ENCODE measurements around the gene DBET. TPM values are rescaled to one million over a fixed set of nuclear protein-coding genes. Genes with fewer than 3 reads are reported as not detected.
"Not testable (repeated sequence)": the region's sequence is repeated elsewhere in the genome, so short reads cannot be mapped to it uniquely, and the experiment has no call there.

The DBET gene
- total RNA-seq, 1 donor from 2014 or later = not detected

DNA sequence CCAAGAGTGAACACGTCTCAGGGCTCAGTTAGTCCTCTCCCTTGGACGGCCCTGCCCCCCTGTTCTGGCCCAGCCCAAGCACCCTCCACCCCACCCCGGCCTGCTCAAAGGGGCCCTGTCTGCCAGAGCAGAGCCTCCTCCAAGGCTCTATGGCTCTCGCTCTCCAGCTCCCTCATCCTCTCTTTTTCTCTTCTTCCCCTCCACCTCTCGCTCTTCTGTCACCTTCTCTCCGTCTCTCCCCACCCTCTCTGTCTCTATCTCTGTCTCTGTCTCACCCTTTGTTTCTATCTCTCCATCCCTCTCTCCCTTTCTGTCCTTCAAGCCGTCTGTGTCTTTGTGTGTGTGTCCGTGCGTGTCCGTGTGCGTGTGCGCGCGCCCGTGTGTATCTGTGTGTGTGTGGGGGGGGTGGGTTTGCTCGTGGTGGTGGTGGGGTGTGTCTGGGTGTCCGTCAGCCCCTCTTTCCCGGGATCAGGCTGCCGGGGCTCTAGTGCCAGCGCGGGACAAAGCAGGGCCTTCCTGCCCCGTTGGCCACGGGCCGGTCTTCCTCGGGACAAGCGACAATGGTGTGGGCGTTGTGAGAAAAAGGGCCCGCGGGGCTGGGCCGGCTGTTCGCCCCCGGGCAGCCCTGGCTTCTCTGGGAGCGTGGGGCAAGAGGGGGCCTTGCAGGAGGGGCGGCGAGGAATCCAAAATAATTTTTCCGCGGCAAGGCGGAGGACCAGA, 45.9 kb upstream of the DBET start:
- peaks cover 74% of the 10 kb centered on the region for H3K27me3 ChIP-seq (ENCODE audit: control insufficient read depth, insufficient read depth, low read length)
- H3K36me3 ChIP-seq (ENCODE audit: control insufficient read depth, insufficient read depth, low read length) = no peaks in the 10 kb centered on the region
- no peak for DNase-seq (ENCODE audit: low read depth)
- no peak overlapping the region for H3K4me3 ChIP-seq (ENCODE audit: low read depth, low read length)
- no peak for TF ChIP-seq CTCF (IDR thresholded peaks at IDR 0.05; ENCODE audit: insufficient read depth, low read length, poor library complexity, severe bottlenecking)

GRCh38 chr4:190019023-190019858, 45.1 kb upstream of the DBET start:
- Histone ChIP-seq H3K27me3 (ENCODE audit: control insufficient read depth, insufficient read depth, low read length) (peaks cover 74% of the 10 kb centered on the region), H3K4me3 (ENCODE audit: low read depth, low read length) (no peak overlapping the region), H3K36me3 (ENCODE audit: control insufficient read depth, insufficient read depth, low read length) (no peaks in the 10 kb centered on the region)
- no peak for DNase-seq (ENCODE audit: low read depth)
- no peak for TF ChIP-seq CTCF (IDR thresholded peaks at IDR 0.05; ENCODE audit: insufficient read depth, low read length, poor library complexity, severe bottlenecking)

DNA sequence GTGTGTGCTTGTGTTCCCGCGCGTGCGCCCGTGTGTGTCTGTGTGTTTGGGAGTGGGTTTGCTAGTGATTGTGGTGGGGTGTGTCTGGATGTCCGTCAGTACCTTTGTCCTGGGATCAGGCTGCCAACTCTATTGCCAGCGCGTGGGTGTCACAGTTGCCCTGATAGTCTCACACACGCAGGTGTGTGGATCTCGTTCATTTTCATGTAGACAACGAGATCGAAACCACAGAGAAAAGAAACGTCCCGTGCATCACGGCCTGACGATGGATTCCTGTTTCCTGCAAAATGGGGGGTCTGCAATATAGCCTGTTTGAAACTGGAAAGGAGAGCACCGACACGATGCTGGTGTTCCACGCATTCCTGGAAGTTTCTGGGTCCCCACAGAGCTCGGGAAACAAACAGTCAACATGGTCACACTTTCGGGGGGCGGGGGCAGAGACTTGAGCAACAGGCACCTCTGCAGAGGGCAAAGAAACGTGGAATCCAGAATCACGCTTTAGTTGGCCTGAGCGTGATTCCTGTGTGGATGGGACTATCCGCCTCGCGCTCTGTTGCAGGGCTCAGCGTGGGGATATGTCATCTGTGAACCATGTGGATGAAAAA, 44.3 kb upstream of the DBET start:
- DNase-seq (ENCODE audit: low read depth); H3K36me3 ChIP-seq (ENCODE audit: control insufficient read depth, insufficient read depth, low read length); H3K4me3 ChIP-seq (ENCODE audit: low read depth, low read length): not testable (repeated sequence)
- H3K27me3 ChIP-seq (ENCODE audit: control insufficient read depth, insufficient read depth, low read length) = peaks cover 70% of the 10 kb centered on the region

DNA sequence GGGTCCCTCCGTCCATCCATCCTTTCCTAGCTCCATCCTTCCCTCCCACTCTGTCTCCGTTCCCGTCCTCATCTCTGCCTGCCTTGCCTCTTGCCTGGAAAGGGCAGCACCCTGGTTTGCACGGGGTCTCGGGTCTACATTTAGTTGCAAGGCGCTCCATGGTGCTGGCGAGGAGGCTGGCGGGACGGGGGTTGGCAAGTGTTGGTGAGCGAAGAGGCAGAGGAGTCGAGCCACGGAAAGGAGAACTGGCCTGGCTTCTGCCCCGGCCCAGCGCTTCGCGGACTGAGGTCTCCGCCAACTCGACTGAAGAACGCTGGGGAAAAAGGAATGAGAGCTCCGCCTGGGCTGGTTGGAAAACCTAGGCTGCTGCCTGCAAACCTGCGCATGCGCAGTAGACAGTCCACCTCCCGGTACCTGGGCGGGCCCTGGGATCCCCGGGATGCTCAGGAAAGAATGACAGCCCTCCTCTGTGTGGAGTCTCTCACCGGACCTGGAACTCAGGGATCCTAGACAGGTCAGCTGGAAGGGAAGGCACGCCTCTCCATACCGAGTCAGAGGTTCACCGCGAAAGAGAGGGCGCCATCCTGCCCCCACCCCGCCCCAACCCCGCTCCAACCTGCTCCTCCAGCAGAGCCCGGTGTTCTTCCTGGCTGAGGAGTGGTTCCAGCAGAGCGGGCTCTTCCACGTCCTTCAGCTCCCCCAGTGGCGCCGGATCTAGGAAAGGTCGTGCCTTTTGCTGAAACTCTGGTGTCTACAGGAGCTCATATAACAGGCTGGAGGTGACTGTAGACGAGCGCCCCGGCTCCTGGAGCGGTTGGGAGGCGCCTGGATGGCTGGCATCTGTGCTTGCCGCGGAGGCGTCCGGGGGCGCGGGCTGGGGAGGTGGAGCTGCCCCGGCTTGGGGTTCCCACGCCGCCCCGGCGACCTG, 43.2 kb upstream of the DBET start:
- no peaks in the 10 kb centered on the region for H3K36me3 ChIP-seq (ENCODE audit: control insufficient read depth, insufficient read depth, low read length)
- H3K27me3 ChIP-seq (ENCODE audit: control insufficient read depth, insufficient read depth, low read length) = peaks cover 59% of the 10 kb centered on the region
- DNase-seq (ENCODE audit: low read depth) = peak; percentile 19
- H3K4me3 ChIP-seq (ENCODE audit: low read depth, low read length) = peak overlapping the region; percentile 5
- no peak for TF ChIP-seq CTCF (IDR thresholded peaks at IDR 0.05; ENCODE audit: insufficient read depth, low read length, poor library complexity, severe bottlenecking)

- not testable (repeated sequence) for H3K4me3 ChIP-seq (ENCODE audit: low read depth, low read length); DNase-seq (ENCODE audit: low read depth); H3K36me3 ChIP-seq (ENCODE audit: control insufficient read depth, insufficient read depth, low read length)
- H3K27me3 ChIP-seq (ENCODE audit: control insufficient read depth, insufficient read depth, low read length) = peaks cover 50% of the 10 kb centered on the region
Observed at GRCh38 chr4:190021973-190022372, 42.3 kb upstream of the DBET start.

- not testable (repeated sequence) for H3K4me3 ChIP-seq (ENCODE audit: low read depth, low read length); DNase-seq (ENCODE audit: low read depth); H3K36me3 ChIP-seq (ENCODE audit: control insufficient read depth, insufficient read depth, low read length)
- H3K27me3 ChIP-seq (ENCODE audit: control insufficient read depth, insufficient read depth, low read length) = peaks cover 42% of the 10 kb centered on the region
Observed at GRCh38 chr4:190022614-190023281, 41.6 kb upstream of the DBET start.

DNA sequence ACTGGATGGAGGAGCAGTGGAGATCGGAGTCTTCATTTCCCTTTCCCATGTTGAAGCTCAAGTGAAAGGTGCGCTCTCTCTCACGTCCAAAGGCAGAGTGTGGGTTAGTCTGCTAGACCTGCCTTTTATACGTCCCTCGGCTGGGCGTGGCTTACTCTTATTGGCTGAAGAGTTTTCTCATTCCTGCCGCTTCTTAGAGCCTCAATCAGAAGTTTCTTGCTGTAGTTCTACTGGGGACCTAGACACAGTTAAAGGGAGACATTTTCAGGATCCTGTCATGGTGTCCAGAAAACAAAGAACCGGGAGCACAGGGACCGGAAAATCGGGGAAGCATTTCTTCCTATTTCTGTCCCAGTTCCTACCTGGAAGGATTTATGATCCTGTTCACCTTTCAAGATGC, 37.1 kb upstream of the DBET start, which contains the start of gene FRG2:
Gene FRG2 (minus strand): TSS at position 101 of the 400 bp plus-strand sequence. CDS start 52 bp downstream, at position 49.
- not testable (repeated sequence) for H3K4me3 ChIP-seq (ENCODE audit: low read depth, low read length); DNase-seq (ENCODE audit: low read depth); H3K27me3 ChIP-seq (ENCODE audit: control insufficient read depth, insufficient read depth, low read length); H3K36me3 ChIP-seq (ENCODE audit: control insufficient read depth, insufficient read depth, low read length)

GRCh38 chr4:190031264-190031663, 33.0 kb upstream of the DBET start:
- H3K36me3 ChIP-seq (ENCODE audit: control insufficient read depth, insufficient read depth, low read length); H3K27me3 ChIP-seq (ENCODE audit: control insufficient read depth, insufficient read depth, low read length); DNase-seq (ENCODE audit: low read depth); H3K4me3 ChIP-seq (ENCODE audit: low read depth, low read length): not testable (repeated sequence)

DNA sequence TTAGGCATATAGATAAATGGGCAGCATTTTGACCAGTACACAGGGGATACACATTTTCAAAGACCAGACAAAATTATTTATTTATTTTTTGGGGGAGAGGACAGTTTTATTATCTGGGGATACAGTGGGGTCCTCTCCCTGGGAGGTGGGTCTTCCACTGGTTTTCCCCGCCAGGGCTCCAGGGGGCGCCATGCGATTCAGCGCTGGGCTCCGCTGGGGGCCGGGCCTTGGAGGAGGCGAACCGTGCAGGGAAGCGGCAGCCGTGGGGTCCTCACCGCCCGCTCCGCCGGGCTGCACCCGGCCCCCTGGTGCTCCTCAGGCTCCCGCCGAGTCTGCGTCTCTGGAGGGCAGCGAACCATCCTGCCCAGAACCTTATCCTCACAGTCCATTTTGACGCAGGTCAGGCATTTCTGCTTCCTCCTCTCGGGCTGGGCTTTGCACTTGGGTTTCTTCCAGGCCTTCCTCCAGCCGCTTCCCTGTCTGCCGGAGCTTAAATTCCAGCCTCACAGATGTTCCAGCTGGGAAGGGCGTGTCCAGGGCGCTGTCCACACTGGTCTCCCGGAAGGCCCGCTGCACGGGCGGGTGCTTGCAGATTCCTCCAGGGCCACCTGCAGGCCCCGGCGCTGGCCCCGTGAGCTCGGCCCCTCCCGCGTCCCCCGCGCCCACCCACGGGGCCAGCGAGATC, 26.5 kb upstream of the DBET start:
- H3K4me3 ChIP-seq (ENCODE audit: low read depth, low read length); DNase-seq (ENCODE audit: low read depth); H3K27me3 ChIP-seq (ENCODE audit: control insufficient read depth, insufficient read depth, low read length); H3K36me3 ChIP-seq (ENCODE audit: control insufficient read depth, insufficient read depth, low read length): not testable (repeated sequence)
